HepG2 (cell line): ENCODE measurements around the gene DMTF1. TPM values are rescaled to one million over a fixed set of nuclear protein-coding genes. Genes with fewer than 3 reads are reported as not detected.

Experiments
- CBX1 ChIP-seq: IDR thresholded peaks from one replicate; pipeline ENCODE4 v1.6.1; 2016; ENCODE audit warnings: antibody characterized with exemption, low read depth
- CC2D1A ChIP-seq: sonication (generic); formaldehyde crosslinking; IDR thresholded peaks from 2 replicates; pipeline ENCODE4 v1.8.1; 2023; ENCODE audit warnings: mild to moderate bottlenecking, missing genetic modification reagents
- CTCF ChIP-seq: sonication (generic); formaldehyde crosslinking; IDR thresholded peaks from 2 replicates; pipeline ENCODE4 v1.5.0; 2020; ENCODE audit warnings: mild to moderate bottlenecking, missing genetic modification reagents, moderate library complexity
- DMAP1 ChIP-seq: IDR thresholded peaks from 2 replicates; pipeline ENCODE4 v1.6.1; 2016
- DNMT3B ChIP-seq: conservative IDR thresholded peaks from 2 replicates; pipeline ENCODE4 v1.6.1; 2016; ENCODE audit warnings: missing biosample characterization, control low read depth
- DPF2 ChIP-seq: sonication (generic); formaldehyde crosslinking; IDR thresholded peaks from 2 replicates; pipeline ENCODE4 v1.4.0; 2020; ENCODE audit warnings: mild to moderate bottlenecking, low read depth, missing genetic modification reagents, borderline replicate concordance
- EZH2 ChIP-seq: conservative IDR thresholded peaks from 2 replicates; pipeline ENCODE4 v1.6.1; 2012; ENCODE audit warnings: mild to moderate bottlenecking, low read depth, low read length, moderate library complexity
- GLMP ChIP-seq: sonication (generic); formaldehyde crosslinking; IDR thresholded peaks from 2 replicates; pipeline ENCODE4 v1.9.0; 2021; ENCODE audit warnings: missing genetic modification reagents, mild to moderate bottlenecking, borderline replicate concordance
- KMT2A ChIP-seq: sonication (generic); formaldehyde crosslinking; IDR thresholded peaks from 2 replicates; pipeline ENCODE4 v1.4.0; 2020; ENCODE audit warnings: missing genetic modification reagents
- MLLT10 ChIP-seq: sonication (generic); formaldehyde crosslinking; IDR thresholded peaks from 2 replicates; pipeline ENCODE4 v1.4.0; 2020; ENCODE audit warnings: missing genetic modification reagents
- NBN ChIP-seq: fragments of 450-650 bp; conservative IDR thresholded peaks from 2 replicates; pipeline ENCODE4 v1.6.1; 2017
- PBX2 ChIP-seq: IDR thresholded peaks from 2 replicates; pipeline ENCODE4 v1.6.1; 2016; ENCODE audit warnings: control low read depth
- POLR2A ChIP-seq, 2 experiments: IDR thresholded peaks; 2 replicates each; pipeline ENCODE4 v1.6.1; 2011; ENCODE audit warnings: low read depth in 2 of 2, low read length in 2 of 2, mild to moderate bottlenecking in 1 of 2, moderate library complexity in 1 of 2; ENCODE audit not compliant: insufficient read depth in 1 of 2
- RARA ChIP-seq: IDR thresholded peaks from 2 replicates; pipeline ENCODE4 v1.6.1; 2016; ENCODE audit warnings: missing genetic modification reagents, missing compliant biosample characterization
- RFXAP ChIP-seq: sonication (generic); formaldehyde crosslinking; IDR thresholded peaks from 2 replicates; pipeline ENCODE4 v1.4.0; 2020; ENCODE audit warnings: missing genetic modification reagents, borderline replicate concordance
- RORA ChIP-seq: sonication (generic); formaldehyde crosslinking; IDR thresholded peaks from 2 replicates; pipeline ENCODE4 v1.5.0; 2020; ENCODE audit warnings: mild to moderate bottlenecking, missing genetic modification reagents, moderate library complexity
- SRSF1 ChIP-seq: fragments of 200-400 bp; formaldehyde crosslinking; optimal IDR thresholded peaks from 2 replicates; pipeline ENCODE3; 2017; ENCODE audit warnings: mild to moderate bottlenecking, low read depth, low read length, moderate library complexity
- TEAD3 ChIP-seq: optimal IDR thresholded peaks from 2 replicates; pipeline ENCODE3; 2016; ENCODE audit warnings: borderline replicate concordance
- ZBTB33 ChIP-seq: sonication (generic); formaldehyde crosslinking; IDR thresholded peaks from 2 replicates; pipeline ENCODE4 v1.4.0; 2020; ENCODE audit warnings: missing genetic modification reagents
- ZBTB38 ChIP-seq: sonication (generic); formaldehyde crosslinking; IDR thresholded peaks from 2 replicates; pipeline ENCODE4 v1.5.1; 2020; ENCODE audit warnings: mild to moderate bottlenecking, missing genetic modification reagents
- ZBTB43 ChIP-seq: sonication (generic); formaldehyde crosslinking; conservative IDR thresholded peaks from 2 replicates; pipeline ENCODE4 v1.4.0; 2020; ENCODE audit warnings: missing genetic modification reagents
- ZFX ChIP-seq: sonication (generic); formaldehyde crosslinking; IDR thresholded peaks from 2 replicates; pipeline ENCODE4 v1.4.0; 2020; ENCODE audit warnings: mild to moderate bottlenecking, low read depth, missing genetic modification reagents, moderate library complexity
- ZNF296 ChIP-seq: sonication (generic); formaldehyde crosslinking; conservative IDR thresholded peaks from 2 replicates; pipeline ENCODE4 v1.5.0; 2020; ENCODE audit warnings: mild to moderate bottlenecking, missing genetic modification reagents
- ZNF543 ChIP-seq: sonication (generic); formaldehyde crosslinking; IDR thresholded peaks from 2 replicates; pipeline ENCODE4 v1.4.0; 2020; ENCODE audit warnings: mild to moderate bottlenecking, missing genetic modification reagents
- ZSCAN31 ChIP-seq: sonication (generic); formaldehyde crosslinking; IDR thresholded peaks from 2 replicates; pipeline ENCODE4 v1.5.0; 2020; ENCODE audit warnings: low read depth, mild to moderate bottlenecking, missing genetic modification reagents
- polyA plus RNA-seq, 8 experiments: library from polyadenylated mRNA; depleted of rRNA in 3 of 8; stranded (reverse) in 7 of 8; unstranded in 1 of 8; fragments of >200 nt; fragmentation: Illumina TruSeq in 4 of 8; extraction: Trizol in 4 of 8; gene quantifications; 2 replicates each; pipeline versions ENCODE4 v1.2.1 to v1.2.3, GENCODE V29; 2011 to 2016; ENCODE audit warnings: low read depth in 4 of 8, missing spikeins in 1 of 8, mixed read lengths in 1 of 8; ENCODE audit not compliant: insufficient read depth in 1 of 8
- total RNA-seq, 5 experiments: library from RNA; depleted of rRNA; stranded (reverse); fragments of >200 nt; fragmentation: Illumina TruSeq; extraction: Trizol; gene quantifications; 2 replicates each; pipeline ENCODE4 v1.2.3, GENCODE V29; 2016; ENCODE audit warnings: low read depth in 1 of 5

The DMTF1 gene
- total and polyA plus RNA-seq, 2 of the 13 experiments (the other 11 are each of a cell fraction or from before 2014, with no cell fraction given), result 45.8 to 132 TPM

GRCh38 chr7:87220026-87220733 is 67.9 kb downstream of the DMTF1 start (continued):
- no peak for TF ChIP-seq ZBTB43
- no peak for TF ChIP-seq ZBTB33 (CRISPR knock-in tag)
- TF ChIP-seq ZBTB38 (CRISPR knock-in tag), result no peak
- TF ChIP-seq RORA (CRISPR knock-in tag), result no peak
- no peak; the same call in 1 of the 2 replicates for TF ChIP-seq RARA (CRISPR knock-in tag)
- peak; percentile 71 for TF ChIP-seq SRSF1
- peak; percentile 70 to 88 for TF ChIP-seq POLR2A (IDR thresholded peaks at IDR 0.05; ENCODE audit: insufficient read depth in 1 of 2, low read depth in 2 of 2, low read length in 2 of 2)
- no peak for TF ChIP-seq CTCF
- TF ChIP-seq ZSCAN31, result peak; percentile 63
- no peak for TF ChIP-seq CBX1
- no peak for TF ChIP-seq DPF2 (CRISPR knock-in tag)
- no peak for TF ChIP-seq DNMT3B (CRISPR knock-in tag)
- TF ChIP-seq DMAP1 (CRISPR knock-in tag), result peak; percentile 69
- no peak for TF ChIP-seq NBN
- no peak; the same call in 1 of the 2 replicates for TF ChIP-seq KMT2A (CRISPR knock-in tag)
- peak; percentile 36 for TF ChIP-seq TEAD3 (CRISPR knock-in tag)
- TF ChIP-seq PBX2 (CRISPR knock-in tag), result no peak
- peak; percentile 78 for TF ChIP-seq ZFX (CRISPR knock-in tag)
- no peak for TF ChIP-seq ZNF296
- TF ChIP-seq ZNF543 (CRISPR knock-in tag), result peak; percentile 57; the same call in 1 of the 2 replicates
- no peak for TF ChIP-seq MLLT10 (CRISPR knock-in tag)
- no peak for TF ChIP-seq EZH2
- TF ChIP-seq GLMP (CRISPR knock-in tag), result no peak
- 0 out of 2 replicates have a peak, but pooled peaks have one; percentile 42 for TF ChIP-seq RFXAP (CRISPR knock-in tag)
- no peak for TF ChIP-seq CC2D1A
